HepG2 (cell line): ENCODE results near the gene MCMBP.

Source experiments
- IKZF5 ChIP-seq: IDR thresholded peaks from 2 replicates; pipeline ENCODE4 v1.6.1; 2018; ENCODE audit warnings: missing genetic modification reagents, mild to moderate bottlenecking, missing compliant biosample characterization
- MAFK ChIP-seq, 2 experiments: IDR thresholded peaks in 1 of 2; conservative IDR thresholded peaks in 1 of 2; 2 replicates each; pipeline ENCODE4 v1.6.1; 2011; ENCODE audit warnings: improper control_type of control experiment in 2 of 2, low read length in 2 of 2
- NRL ChIP-seq: sonication (generic); formaldehyde crosslinking; IDR thresholded peaks from 2 replicates; pipeline ENCODE4 v1.5.0; 2020; ENCODE audit warnings: missing genetic modification reagents, mild to moderate bottlenecking, moderate library complexity, borderline replicate concordance

GRCh38 chr10:119849031-119849789 lies 23.4 kb downstream of the MCMBP start:
- TF ChIP-seq MAFK (conservative IDR thresholded peaks at IDR 0.05 in 1 of 2, IDR thresholded peaks at IDR 0.05 in 1 of 2; ENCODE audit: low read length in 2 of 2) (no peak), NRL (CRISPR knock-in tag) (no peak), IKZF5 (CRISPR knock-in tag) (no peak)
